Sigmoid colon (tissue), 7 donors: Measurements from ENCODE around the gene MMP1. TPM values are rescaled to one million over a fixed set of nuclear protein-coding genes. Genes with fewer than 3 reads are reported as not detected.

Source experiments
- DNase-seq: peaks from one replicate; pipeline ENCODE4 v3.0.0-alpha.2; 2019
- H3K27ac ChIP-seq, 4 donors: fragments of 200-600 bp; sonication (generic); one replicate each; pipeline ENCODE4 v1.5.1; 2016 to 2019; ENCODE audit warnings: mild to moderate bottlenecking in 1 of 4
- H3K27me3 ChIP-seq, 3 donors: fragments of 200-600 bp; sonication (generic); one replicate each; pipeline ENCODE4 v1.5.1; 2019; ENCODE audit warnings: mild to moderate bottlenecking in 1 of 3
- H3K36me3 ChIP-seq, 4 donors: fragments of 200-600 bp; sonication (generic); one replicate each; pipeline ENCODE4 v1.5.1; 2016 to 2019
- H3K4me1 ChIP-seq, 4 donors: fragments of 200-600 bp; sonication (generic); one replicate each; pipeline ENCODE4 v1.5.1; 2017 to 2019
- H3K4me3 ChIP-seq, 4 donors: fragments of 200-600 bp; sonication (generic); one replicate each; pipeline ENCODE4 v1.5.1; 2017 to 2019; ENCODE audit warnings: mild to moderate bottlenecking in 2 of 4, moderate library complexity in 1 of 4
- H3K9me3 ChIP-seq, 4 donors: fragments of 200-600 bp in 3 of 4; sonication (generic) in 3 of 4; one replicate each; pipeline versions ENCODE4 v1.5.1 to v1.6.1; 2013 to 2019
- EP300 ChIP-seq, 4 donors: sonication (generic); formaldehyde crosslinking; IDR thresholded peaks; one replicate each; pipeline ENCODE4 v1.6.1; 2017; ENCODE audit warnings: antibody characterized with exemption in 4 of 4
- POLR2A ChIP-seq, 2 donors: fragments of 450-650 bp; IDR thresholded peaks; one replicate each; pipeline ENCODE4 v1.6.1; 2016; ENCODE audit warnings: antibody characterized with exemption in 2 of 2, mild to moderate bottlenecking in 2 of 2, moderate library complexity in 2 of 2
- POLR2AphosphoS5 ChIP-seq, 4 donors: sonication (generic); formaldehyde crosslinking; IDR thresholded peaks; one replicate each; pipeline ENCODE4 v1.6.1; 2017; ENCODE audit warnings: antibody characterized with exemption in 4 of 4
- WGBS, 2 donors: extraction: QIAGEN DNeasy Blood & Tissue Kit; methylation state at CpG; one replicate each; pipeline ENCODE4 v1.1.7; 2013; 5-methylcytosine and 5-hydroxymethylcytosine counted together
- intact Hi-C: fragments of 100-400 bp; cut with DNase I; formaldehyde crosslinking; loops from one replicate; pipeline ENCODE4 v1.15.1; 2023
- polyA plus RNA-seq, 3 donors: library from polyadenylated mRNA; stranded (reverse); fragments of 200-250 nt; gene quantifications; one replicate each; pipeline ENCODE4 v1.2.3, GENCODE V29; 2013
- total RNA-seq, 4 donors: library from RNA; depleted of rRNA; stranded (reverse); fragments of >200 nt; gene quantifications; one replicate each; pipeline ENCODE4 v1.1.0, GENCODE V29; 2016
- TF ChIP-seq, protein P1 (sequence below), 4 experiments: fragments of 450-650 bp in 3 of 4; fragments of 200-600 bp in 1 of 4; IDR thresholded peaks; one replicate each; pipeline ENCODE4 v1.5.1; 2016 to 2019; ENCODE audit warnings: antibody characterized with exemption in 4 of 4, mild to moderate bottlenecking in 3 of 4, moderate library complexity in 2 of 4
- donor health status: healthy with polysubstance abuse.
- donor health status: Bipolar disorder and iron deficiency.
- donor health status: healthy.

The MMP1 gene
- total and polyA plus RNA-seq, 7 donors = 0.60 to 5.3 (median 2.2) TPM; not detected in 3

DNA sequence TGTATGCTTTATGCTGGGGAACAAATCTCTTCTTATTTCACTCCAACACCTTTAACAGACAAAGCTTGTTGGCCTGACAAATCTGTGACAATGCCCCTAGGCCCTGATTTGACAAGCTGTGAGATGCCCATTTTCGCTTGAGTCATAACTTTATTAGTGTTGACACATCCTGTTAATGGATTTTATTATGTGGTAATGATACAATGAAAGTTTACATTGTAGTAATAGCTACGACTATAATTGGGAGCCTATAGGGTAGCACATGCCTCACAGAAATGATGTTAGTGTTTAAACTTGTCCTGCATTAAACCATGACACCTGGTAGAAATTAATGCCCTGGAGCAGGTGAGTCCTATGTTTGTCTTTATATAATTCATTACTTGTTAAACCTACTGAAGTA lies 14.2 kb downstream of the MMP1 start:
- Histone ChIP-seq H3K9me3 (no peaks in the 10 kb centered on the region), H3K27me3 (no peaks in the 10 kb centered on the region), H3K36me3 (no peaks in the 10 kb centered on the region), H3K4me3 (no peak overlapping the region), H3K4me1 (no peaks in the 10 kb centered on the region), H3K27ac (no peak overlapping the region)
- DNase-seq = no peak
- intact Hi-C loops = no loop called here
- TF ChIP-seq EP300 (IDR thresholded peaks at IDR 0.05) (no peak), POLR2AphosphoS5 (IDR thresholded peaks at IDR 0.05) (no peak), POLR2A (IDR thresholded peaks at IDR 0.05) (no peak)
- TF ChIP-seq, protein P1, sequence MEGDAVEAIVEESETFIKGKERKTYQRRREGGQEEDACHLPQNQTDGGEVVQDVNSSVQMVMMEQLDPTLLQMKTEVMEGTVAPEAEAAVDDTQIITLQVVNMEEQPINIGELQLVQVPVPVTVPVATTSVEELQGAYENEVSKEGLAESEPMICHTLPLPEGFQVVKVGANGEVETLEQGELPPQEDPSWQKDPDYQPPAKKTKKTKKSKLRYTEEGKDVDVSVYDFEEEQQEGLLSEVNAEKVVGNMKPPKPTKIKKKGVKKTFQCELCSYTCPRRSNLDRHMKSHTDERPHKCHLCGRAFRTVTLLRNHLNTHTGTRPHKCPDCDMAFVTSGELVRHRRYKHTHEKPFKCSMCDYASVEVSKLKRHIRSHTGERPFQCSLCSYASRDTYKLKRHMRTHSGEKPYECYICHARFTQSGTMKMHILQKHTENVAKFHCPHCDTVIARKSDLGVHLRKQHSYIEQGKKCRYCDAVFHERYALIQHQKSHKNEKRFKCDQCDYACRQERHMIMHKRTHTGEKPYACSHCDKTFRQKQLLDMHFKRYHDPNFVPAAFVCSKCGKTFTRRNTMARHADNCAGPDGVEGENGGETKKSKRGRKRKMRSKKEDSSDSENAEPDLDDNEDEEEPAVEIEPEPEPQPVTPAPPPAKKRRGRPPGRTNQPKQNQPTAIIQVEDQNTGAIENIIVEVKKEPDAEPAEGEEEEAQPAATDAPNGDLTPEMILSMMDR (IDR thresholded peaks at IDR 0.05) = no peak
- WGBS, 2 donors = 15 to 62% methylated on average over 2 of the region's 2 CpGs

DNA sequence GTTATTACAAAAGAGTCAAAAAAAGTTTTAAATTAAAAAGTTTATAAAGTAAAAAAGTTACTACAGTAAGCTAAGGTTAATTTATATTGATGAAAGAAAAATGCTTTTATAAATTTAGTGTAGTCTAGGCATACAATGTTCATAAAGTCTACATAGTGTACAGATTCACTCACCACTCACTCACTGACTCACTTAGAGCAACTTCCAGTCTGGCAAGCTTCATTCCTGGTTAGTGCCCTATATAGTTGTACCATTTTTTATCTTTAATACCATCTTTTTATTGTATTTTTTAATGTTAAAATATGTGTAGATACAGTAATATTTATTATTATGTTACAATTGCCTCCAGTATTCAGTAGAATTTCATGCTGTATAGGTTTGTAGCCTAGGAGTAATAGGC lies 14.9 kb downstream of the MMP1 start:
- TF ChIP-seq, protein P1 (IDR thresholded peaks at IDR 0.05) = no peak
- TF ChIP-seq POLR2A (IDR thresholded peaks at IDR 0.05) = no peak
- TF ChIP-seq EP300 (IDR thresholded peaks at IDR 0.05) = no peak
- TF ChIP-seq POLR2AphosphoS5 (IDR thresholded peaks at IDR 0.05) = no peak
- H3K27me3 ChIP-seq = no peaks in the 10 kb centered on the region
- intact Hi-C loops = no loop called here

DNA sequence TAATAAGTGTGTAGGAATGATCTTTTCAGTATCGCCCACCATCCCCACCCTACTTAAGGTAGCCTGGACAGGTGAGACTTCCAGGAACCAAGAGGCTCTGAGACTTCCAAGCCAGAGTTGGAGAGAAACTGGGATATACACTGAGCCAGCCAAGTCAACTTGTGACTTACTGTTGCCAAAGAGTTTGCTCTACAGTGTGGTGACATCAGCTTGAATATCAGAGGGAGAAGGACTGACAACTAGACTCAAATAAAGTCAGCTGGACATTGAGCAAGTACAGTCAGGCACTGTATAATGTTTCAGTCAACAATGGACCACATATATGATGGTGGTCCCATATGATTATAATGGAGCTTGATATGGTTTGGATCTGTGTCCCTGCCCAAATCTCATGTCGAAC lies 16.3 kb downstream of the MMP1 start:
- Histone ChIP-seq H3K4me1 (no peaks in the 10 kb centered on the region), H3K27me3 (no peaks in the 10 kb centered on the region), H3K9me3 (no peaks in the 10 kb centered on the region), H3K4me3 (no peak overlapping the region), H3K36me3 (no peaks in the 10 kb centered on the region), H3K27ac (no peak overlapping the region)
- TF ChIP-seq POLR2A (IDR thresholded peaks at IDR 0.05) (no peak), POLR2AphosphoS5 (IDR thresholded peaks at IDR 0.05) (no peak)
- WGBS, 2 donors = 91 to 95% methylated on average over 2 of the region's 2 CpGs
- intact Hi-C loops = no loop called here
- DNase-seq = no peak

More for the DNA sequence above, 14.9 kb downstream of the MMP1 start:
- Histone ChIP-seq H3K4me1 (no peaks in the 10 kb centered on the region), H3K27ac (no peak overlapping the region), H3K36me3 (no peaks in the 10 kb centered on the region), H3K9me3 (no peaks in the 10 kb centered on the region), H3K4me3 (no peak overlapping the region)
- DNase-seq = no peak

DNA sequence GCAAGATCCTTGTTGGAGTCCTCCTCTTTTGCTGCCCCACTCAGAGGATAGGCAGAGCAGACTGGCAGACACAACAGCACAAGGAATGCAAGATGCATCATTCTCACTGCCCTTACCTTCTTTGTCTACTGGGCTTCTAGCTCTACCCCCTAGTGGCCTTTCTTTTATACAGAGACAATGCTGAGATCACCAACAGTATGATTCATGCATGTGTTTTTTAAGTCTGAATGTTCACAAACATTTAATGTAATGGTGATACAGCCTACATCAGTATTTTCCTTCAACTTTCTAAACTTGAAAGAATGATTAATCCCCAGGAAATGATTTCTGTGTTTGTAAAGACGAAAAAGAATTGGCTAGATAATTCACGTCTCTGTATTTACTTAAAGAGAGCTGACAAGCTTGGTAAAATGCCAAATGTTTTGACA lies 17.5 kb downstream of the MMP1 start, which contains the start of gene MMP10:
TSS of gene MMP10 (minus strand) at position 138 of the 428 bp plus-strand sequence. CDS start at position 101, 37 bp downstream.
- Histone ChIP-seq H3K36me3 (no peaks in the 10 kb centered on the region), H3K9me3 (no peaks in the 10 kb centered on the region), H3K4me1 (no peaks in the 10 kb centered on the region), H3K27ac (no peak within 1 kb of the TSS), H3K27me3 (no peaks in the 10 kb centered on the region), H3K4me3 (no peak within 1 kb of the TSS)
- no peak for DNase-seq
- TF ChIP-seq POLR2A (IDR thresholded peaks at IDR 0.05) = no peak
- TF ChIP-seq POLR2AphosphoS5 (IDR thresholded peaks at IDR 0.05) = no peak
- TF ChIP-seq EP300 (IDR thresholded peaks at IDR 0.05) = no peak
- TF ChIP-seq, protein P1 (IDR thresholded peaks at IDR 0.05) = no peak
- WGBS, 2 donors = 3 to 26% methylated on average over 2 of the region's 2 CpGs
- intact Hi-C loops = no loop called here

DNA sequence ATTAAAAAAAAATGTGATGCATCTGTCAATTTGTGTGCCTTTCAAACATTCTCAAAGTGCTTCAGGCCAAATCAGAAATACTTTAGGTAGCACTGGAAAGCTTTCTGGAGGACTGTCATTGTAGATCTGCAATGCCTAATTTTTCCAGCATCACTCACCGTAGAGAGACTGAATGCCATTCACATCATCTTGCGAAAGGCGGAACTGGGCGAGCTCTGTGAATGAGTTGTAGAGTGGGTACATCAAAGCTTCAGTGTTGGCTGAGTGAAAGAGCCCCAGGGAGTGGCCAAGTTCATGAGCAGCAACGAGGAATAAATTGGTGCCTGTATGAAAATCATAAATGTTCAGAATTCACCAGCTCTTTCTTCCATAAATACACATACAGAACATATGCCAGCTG lies 21.5 kb downstream of the MMP1 start:
- Histone ChIP-seq H3K27me3 (no peaks in the 10 kb centered on the region), H3K4me1 (no peaks in the 10 kb centered on the region), H3K27ac (no peak overlapping the region), H3K4me3 (no peak overlapping the region), H3K9me3 (no peaks in the 10 kb centered on the region), H3K36me3 (no peaks in the 10 kb centered on the region)
- DNase-seq = no peak
- no peak for TF ChIP-seq POLR2AphosphoS5 (IDR thresholded peaks at IDR 0.05)
- TF ChIP-seq, protein P1 (IDR thresholded peaks at IDR 0.05) = no peak
- intact Hi-C loops = no loop called here
- 32 to 69% methylated on average over 5 of the region's 5 CpGs for WGBS, 2 donors
